GM19438 (cell line): ENCODE results near the gene UBXN2A.
A peak's percentile ranks its signal among the peaks of the same experiment; 100 is the strongest.

ENCODE experiments used
- ATAC-seq: cut with Tn5 transposase; IDR thresholded peaks from one replicate; pipeline ENCODE4 v1.9.1; 2021; ENCODE audit warnings: low read depth; ENCODE audit not compliant: unreplicated experiment

Gene UBXN2A

GRCh38 chr2:23939987-23940717, at the start of gene UBXN2A:
Gene UBXN2A (plus strand): TSS chr2:23940463. CDS start chr2:23958315, 17,852 bp downstream.
- peak; percentile 71 for ATAC-seq

- ATAC-seq: no peak
These were observed 40.1 kb upstream of the UBXN2A start for GRCh38 chr2:23900133-23900532.

GRCh38 chr2:23900541-23901322, 39.5 kb upstream of the UBXN2A start:
- ATAC-seq: no peak

GRCh38 chr2:23901966-23902846, 38.1 kb upstream of the UBXN2A start:
- no peak for ATAC-seq

- no peak for ATAC-seq
These were observed 37.2 kb upstream of the UBXN2A start for GRCh38 chr2:23903034-23903433.

GRCh38 chr2:23904215-23904614, 36.0 kb upstream of the UBXN2A start:
- no peak for ATAC-seq

- ATAC-seq: no peak
These were observed 35.6 kb upstream of the UBXN2A start for GRCh38 chr2:23904692-23905091.

GRCh38 chr2:23905155-23905554, 35.1 kb upstream of the UBXN2A start:
- no peak for ATAC-seq

GRCh38 chr2:23912054-23912453, 28.2 kb upstream of the UBXN2A start:
- no peak for ATAC-seq

- no peak for ATAC-seq
These were observed 24.9 kb upstream of the UBXN2A start for GRCh38 chr2:23915327-23915726.

- ATAC-seq: no peak
These were observed 23.4 kb upstream of the UBXN2A start for GRCh38 chr2:23916727-23917405.

- no peak for ATAC-seq
These were observed 21.3 kb upstream of the UBXN2A start for GRCh38 chr2:23918837-23919489.

GRCh38 chr2:23924589-23925359, 15.5 kb upstream of the UBXN2A start:
- ATAC-seq: no peak

- peak; percentile 62 for ATAC-seq
These were observed 14.5 kb upstream of the UBXN2A start for GRCh38 chr2:23925702-23926289.

GRCh38 chr2:23926290-23926749, 13.9 kb upstream of the UBXN2A start:
- ATAC-seq: peak; percentile 26

GRCh38 chr2:23926750-23927571, 13.3 kb upstream of the UBXN2A start, which contains the start of gene ATAD2B:
Gene ATAD2B (minus strand): TSS chr2:23927123. CDS start chr2:23926770, 353 bp downstream.
- peak; percentile 66 for ATAC-seq

- no peak for ATAC-seq
These were observed 6.0 kb upstream of the UBXN2A start for GRCh38 chr2:23934259-23934658.
